HK-2 (cell line): ENCODE results near the gene ARG1.
"Not testable (repeated sequence)": the region's sequence is repeated elsewhere in the genome, so short reads cannot be mapped to it uniquely, and the experiment has no call there.

Source experiments
- DNase-seq: peaks from one replicate; pipeline ENCODE4 v3.0.0-alpha.2; 2018; ENCODE audit not compliant: unreplicated experiment

The ARG1 gene

GRCh38 chr6:131572686-131573415, at the start of gene ARG1:
Gene ARG1, plus strand, starts transcription at chr6:131573226. Its CDS starts 57 bp downstream, at chr6:131573283.
- DNase-seq, result no peak

DNA sequence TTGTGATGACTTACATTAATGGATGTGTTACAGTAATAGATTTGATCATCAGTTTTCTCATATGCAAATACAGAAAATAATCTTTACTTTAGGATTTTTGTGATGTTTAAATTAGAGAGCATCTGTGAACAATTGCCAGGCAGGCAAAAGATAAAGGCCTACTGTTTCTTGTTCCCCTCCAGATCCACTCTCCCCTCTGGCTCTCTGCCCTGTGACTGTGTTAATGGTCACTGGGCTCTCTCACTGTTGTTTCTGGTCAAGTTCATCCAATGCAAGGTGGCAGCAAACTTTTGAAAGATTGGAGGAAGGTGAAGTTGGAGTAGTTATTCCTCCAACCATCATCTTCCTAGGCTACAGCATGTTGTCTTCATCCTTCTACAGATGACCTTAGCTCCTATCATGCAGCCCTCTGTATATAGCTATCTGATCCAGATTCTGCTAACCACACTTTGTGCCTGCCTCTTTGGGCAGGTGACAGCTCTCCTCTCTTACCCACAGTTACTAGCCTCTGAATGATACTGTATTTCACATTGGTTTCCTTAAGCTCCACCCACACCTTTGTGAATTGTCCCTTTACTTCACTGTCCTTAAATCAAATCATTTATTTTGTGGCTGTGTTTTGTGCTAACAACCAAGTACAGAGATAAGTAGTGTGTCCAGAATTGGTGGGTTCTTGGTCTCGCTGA, 48.9 kb upstream of the ARG1 start:
- no peak for DNase-seq

GRCh38 chr6:131524695-131525336, 48.2 kb upstream of the ARG1 start:
- no peak for DNase-seq

GRCh38 chr6:131530936-131531335, 42.1 kb upstream of the ARG1 start:
- DNase-seq, result not testable (repeated sequence)

DNA sequence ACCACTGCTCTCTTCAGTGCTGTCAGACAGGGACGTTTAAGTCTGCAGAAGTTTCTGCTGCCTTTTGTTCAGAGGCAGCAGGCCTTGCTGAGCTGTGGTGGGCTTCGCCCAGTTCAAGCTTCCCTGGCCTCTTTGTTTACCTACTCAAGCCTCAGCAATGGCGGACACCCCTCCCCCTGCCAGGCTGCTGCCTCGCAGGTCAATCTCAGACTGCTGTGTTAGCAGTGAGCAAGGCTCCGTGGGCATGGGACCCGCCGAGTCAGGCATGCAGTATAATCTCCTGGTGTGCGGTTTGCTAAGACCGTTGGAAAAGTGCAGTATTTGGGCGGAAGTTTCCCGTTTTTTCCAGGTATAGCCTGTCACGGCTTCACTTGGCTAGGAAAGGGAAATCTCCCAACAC, 41.3 kb upstream of the ARG1 start:
- not testable (repeated sequence) for DNase-seq

DNA sequence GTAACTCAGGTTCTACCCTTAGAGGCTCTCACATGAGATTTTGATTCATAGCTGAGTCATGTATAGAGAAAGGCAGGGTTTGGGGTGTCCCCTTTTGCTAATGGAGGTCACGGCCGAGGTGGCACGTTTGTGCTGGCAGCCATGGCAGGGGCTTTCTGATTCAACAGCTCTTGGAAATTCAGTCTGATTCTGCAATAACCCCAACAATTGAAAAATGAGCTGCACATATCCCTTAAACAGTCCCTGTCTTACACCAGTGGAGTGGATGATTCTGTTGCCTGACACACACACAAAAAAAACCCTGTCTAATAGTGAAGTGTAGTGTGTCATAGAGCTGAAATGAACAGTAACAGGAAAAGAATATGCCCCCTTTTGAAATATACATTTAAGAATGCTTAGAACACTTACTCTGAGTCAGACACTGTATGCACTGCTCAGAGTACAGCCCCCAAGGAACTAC, 40.4 kb upstream of the ARG1 start:
- DNase-seq, result no peak

DNA sequence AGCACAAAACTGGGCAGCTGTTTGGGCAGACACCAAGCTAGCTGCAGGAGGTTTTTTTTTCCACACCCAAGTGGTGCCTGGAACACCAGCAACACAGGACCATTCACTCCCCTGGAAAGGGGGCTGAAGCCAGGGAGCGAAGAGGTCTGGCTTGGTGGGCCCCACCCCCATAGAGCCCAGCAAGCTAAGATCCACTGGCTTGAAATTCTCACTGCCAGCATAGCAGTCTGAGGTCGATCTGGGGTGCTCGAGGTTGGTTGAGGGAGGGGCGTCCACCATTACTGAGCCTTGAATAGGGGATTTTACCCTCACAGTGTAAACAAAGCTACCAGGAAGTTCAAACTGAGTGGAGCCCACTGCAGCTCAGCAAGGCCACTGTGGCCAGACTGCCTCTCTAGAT, 34.4 kb upstream of the ARG1 start:
- not testable (repeated sequence) for DNase-seq

DNA sequence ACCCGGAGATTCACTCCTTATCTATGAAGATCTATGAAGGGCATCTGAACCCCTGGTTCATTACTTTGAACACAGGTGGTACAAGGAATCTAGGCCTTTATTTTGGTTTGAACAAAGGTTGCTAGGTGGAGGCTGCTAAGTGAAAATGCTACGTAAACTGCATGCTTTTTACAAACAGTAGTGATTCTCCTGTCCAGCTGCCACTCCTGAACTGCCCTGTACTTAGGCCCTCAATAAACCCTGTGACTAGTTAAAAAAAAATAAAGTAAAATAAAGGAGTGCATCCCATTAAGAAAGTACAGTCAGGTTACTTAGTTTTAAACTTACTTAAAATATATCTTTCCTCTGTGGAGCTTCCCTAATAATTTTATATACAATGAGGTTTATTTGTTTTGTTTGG, 27.7 kb upstream of the ARG1 start:
- no peak for DNase-seq

DNA sequence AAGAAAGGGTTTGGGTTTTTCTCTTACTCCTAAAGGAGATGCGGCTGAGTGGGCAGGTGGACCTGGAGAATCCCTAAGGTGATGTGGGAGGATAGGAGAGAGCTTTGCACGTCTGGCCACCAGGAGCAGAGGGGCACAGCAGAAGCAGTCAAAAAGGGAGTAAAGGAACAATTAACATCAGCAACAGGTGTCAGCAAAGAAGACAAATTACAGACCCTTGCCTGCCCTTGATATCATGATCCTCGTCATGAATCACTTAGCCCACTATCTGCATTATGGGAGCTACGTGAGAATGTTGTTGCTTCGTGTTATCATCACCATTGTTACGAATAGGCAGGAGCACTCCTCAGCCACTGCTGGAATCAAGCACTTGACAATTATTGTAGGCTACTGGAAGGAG, 25.5 kb upstream of the ARG1 start:
- no peak for DNase-seq

GRCh38 chr6:131548441-131548840, 24.6 kb upstream of the ARG1 start:
- DNase-seq, result no peak

DNA sequence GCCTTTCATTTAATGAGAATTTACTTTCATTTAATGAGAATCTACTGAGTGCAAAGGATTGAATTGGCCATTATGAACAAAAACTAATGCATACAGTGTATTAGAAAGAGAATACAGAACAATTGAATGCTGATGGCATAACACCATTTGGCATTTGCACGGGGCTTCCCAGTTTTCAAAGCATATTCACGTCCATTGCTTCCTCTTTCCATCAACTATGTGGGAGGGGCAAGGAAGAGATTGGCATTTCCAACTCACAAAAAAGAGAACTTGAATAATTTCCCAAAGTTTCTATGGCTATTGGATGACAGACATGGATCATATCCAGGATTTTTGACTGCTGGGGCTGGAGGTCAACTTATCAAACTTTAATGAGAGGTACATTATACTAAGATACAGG, 23.2 kb upstream of the ARG1 start:
- no peak for DNase-seq

DNA sequence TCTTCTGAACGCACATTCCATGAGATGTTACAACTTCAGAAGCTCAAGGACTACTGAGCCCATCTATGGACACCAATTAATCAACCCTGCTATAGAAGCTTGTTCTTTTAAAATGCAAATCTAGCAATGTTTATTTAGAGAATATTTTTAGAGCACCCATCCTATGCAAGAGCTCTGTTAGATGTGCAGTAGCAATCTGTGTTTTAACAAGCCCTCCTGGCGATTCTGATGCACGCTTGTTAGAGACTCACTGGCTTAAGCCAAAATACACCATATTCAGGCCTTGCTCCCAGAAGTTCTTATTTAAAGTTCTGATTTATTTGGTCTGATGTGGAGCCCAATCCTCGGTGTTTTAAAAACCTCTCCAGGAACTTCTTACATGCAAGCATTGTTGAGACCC, 21.1 kb upstream of the ARG1 start:
- no peak for DNase-seq

GRCh38 chr6:131552572-131552971, 20.5 kb upstream of the ARG1 start:
- DNase-seq, result no peak

GRCh38 chr6:131555992-131556391, 17.0 kb upstream of the ARG1 start:
- DNase-seq, result no peak

DNA sequence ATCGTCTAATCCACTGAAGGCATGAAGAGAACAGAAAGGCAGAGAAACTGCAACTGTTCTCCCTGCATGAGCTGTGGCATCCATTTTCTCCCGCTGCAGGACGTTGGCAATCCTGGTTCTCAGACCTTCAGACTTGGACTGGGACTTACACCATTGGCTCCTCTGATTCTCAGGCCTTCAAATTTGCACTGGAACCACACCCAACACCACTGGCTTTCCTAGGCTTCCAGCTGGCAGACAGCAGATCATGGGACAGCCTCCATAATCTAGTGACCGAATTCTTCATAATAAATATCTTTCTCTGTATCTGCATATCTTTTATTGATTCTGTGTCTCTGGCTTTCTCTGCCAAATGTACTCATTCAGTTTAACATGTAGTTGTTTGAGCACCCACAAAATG, 14.1 kb upstream of the ARG1 start:
- DNase-seq, result no peak

DNA sequence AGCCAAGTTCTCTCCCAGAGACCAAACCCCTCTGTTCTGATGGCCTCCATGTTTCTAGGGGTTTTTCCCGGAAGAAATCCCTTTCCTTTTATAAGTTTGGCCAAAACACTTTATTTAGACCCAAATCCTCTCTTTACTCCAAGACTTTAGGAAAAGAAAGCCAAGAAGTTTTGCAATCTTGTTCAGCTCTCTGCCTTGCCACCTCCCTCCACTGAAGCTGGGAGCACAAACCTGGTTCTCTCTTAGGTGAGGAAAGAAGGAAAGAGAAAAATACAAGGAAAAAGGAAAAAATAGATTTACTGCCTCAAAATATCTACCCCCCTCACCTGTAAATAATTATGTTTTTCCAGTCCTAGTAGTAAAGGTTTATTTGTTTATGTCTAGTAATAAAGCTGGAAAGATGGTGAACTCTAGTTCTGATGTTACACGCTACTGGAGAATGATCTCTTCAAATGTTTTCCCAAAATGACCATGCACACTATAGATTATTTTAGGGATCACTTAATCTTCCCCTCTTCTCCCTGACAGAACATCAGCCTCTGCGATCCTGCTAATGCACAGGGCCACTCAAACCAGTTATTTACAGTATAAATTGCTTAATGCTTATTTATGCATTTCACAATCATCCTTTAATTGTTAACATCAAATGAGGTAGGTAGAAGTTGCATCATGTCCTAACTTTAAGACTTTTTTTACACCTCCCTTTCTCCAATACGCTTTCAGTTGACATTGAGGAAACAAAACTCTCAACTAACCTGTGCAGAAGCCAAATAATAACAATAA, 10.9 kb upstream of the ARG1 start:
- DNase-seq, result no peak

- no peak for DNase-seq
Measured at GRCh38 chr6:131565056-131565455, 8.0 kb upstream of the ARG1 start.

DNA sequence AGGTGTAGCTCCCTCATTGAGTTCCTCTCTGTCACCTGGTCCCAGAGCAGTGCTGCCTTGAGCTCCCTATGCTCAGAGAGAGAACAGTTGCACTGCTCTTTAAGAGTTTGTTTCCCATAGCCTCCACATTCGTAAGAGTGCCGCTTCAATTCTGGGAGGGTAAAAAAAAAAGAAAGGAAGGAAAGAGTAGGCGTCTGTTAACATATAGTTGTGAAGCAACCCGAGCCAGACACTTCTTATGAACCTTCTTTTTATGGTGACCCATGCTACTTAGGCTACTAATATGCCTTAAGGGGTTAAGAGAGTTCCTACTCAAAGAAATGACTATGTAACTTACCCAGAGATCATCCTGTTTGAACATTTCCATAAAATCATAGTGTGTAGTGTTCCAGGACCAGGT, 4.3 kb upstream of the ARG1 start:
- DNase-seq, result no peak

GRCh38 chr6:131574133-131574532, 1.1 kb downstream of the ARG1 start:
- DNase-seq, result no peak

GRCh38 chr6:131574686-131575085, 1.7 kb downstream of the ARG1 start:
- no peak for DNase-seq

GRCh38 chr6:131575834-131576478, 2.9 kb downstream of the ARG1 start:
- no peak for DNase-seq

GRCh38 chr6:131581523-131581922, 8.5 kb downstream of the ARG1 start:
- DNase-seq, result no peak
